Chondrocyte (in vitro differentiated cells): Measurements from ENCODE around the gene CTBP1. TPM values are rescaled to one million over a fixed set of nuclear protein-coding genes. Genes with fewer than 3 reads are reported as not detected.

Source experiments
- DNase-seq: peaks from one replicate; pipeline ENCODE4 v3.0.0; 2021; ENCODE audit warnings: mixed read lengths, low spot score
- H3K27ac Mint-ChIP-seq: one replicate; pipeline ENCODE4 v1.8.0; 2021; ENCODE audit warnings: mild to moderate bottlenecking, moderate library complexity, mixed read lengths; ENCODE audit not compliant: unreplicated experiment
- H3K27me3 Mint-ChIP-seq: 2 replicates; pipeline ENCODE4 v1.8.0; 2021; ENCODE audit warnings: low read depth, mixed read lengths
- H3K36me3 Mint-ChIP-seq: 2 replicates; pipeline ENCODE4 v1.8.0; 2021; ENCODE audit warnings: low read depth, mixed read lengths
- H3K4me1 Mint-ChIP-seq: 2 replicates; pipeline ENCODE4 v1.8.0; 2021; ENCODE audit warnings: low read depth, mild to moderate bottlenecking, mixed read lengths
- H3K4me3 Mint-ChIP-seq: one replicate; pipeline ENCODE4 v1.8.0; 2021; ENCODE audit warnings: mild to moderate bottlenecking, moderate library complexity, mixed read lengths; ENCODE audit not compliant: unreplicated experiment
- H3K9me3 Mint-ChIP-seq: 2 replicates; pipeline ENCODE4 v1.8.0; 2021; ENCODE audit warnings: low read depth, mixed read lengths
- total RNA-seq: library from RNA; stranded (reverse); gene quantifications from 3 replicates; pipeline ENCODE4 v1.2.1, GENCODE V29; 2021
- TF ChIP-seq, protein P1 (sequence below): fragments of 200-600 bp; sonication (generic); IDR thresholded peaks from 2 replicates; pipeline ENCODE4 v1.5.0; 2021; ENCODE audit warnings: antibody characterized with exemption, mild to moderate bottlenecking, moderate library complexity

CTBP1 gene
- total RNA-seq, 1 donor from 2014 or later: 151 TPM

DNA sequence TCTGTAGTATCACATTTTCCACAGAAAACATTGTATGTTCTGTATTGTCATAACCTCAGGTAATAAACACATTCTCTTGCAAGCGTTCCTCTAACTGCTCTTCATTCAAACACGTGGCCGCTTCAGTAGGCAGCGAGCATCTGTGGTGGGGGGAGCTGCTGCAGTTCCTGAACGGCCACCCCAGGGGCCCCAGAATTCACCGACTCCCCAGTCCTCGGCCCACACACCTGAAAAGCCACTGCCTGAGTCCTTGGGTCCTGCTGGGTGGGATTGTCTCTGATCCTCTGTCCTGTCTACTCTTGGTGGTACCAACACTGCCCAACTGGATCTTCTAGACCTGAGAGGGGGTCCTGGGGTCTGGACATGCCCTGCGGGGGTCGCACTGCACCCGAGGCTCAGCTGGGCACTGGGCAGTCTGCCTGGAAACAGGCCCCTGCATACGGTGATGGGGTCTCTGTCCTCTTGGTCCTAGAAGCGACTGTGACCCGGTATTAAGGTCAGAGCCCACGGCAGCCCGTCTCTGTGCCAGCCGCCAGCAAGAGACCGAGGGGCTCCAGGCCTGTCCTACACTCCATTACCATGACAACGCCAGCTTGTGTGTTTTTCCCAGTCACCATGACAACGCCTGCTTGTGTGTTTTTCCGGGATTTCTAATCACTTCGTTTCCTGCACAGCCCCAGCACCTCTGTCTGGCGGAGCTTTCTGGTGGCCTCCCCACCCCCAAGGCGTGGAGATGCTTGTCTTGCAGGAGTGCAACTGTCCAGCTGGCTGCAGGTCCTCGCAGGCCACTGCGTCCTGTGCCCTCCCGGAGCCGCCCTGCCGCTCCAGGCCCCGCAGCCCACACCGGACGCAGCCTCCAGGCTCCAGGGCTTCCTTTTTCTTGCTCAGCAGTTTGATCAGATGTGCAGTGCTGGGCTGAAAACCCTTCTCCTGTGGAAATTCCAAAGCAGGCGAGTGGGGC lies 16.0 kb downstream of the CTBP1 start:
- no peak overlapping the region for H3K4me3 Mint-ChIP-seq
- no peaks in the 10 kb centered on the region for H3K9me3 Mint-ChIP-seq
- peaks cover 30% of the 10 kb centered on the region for H3K4me1 Mint-ChIP-seq

DNA sequence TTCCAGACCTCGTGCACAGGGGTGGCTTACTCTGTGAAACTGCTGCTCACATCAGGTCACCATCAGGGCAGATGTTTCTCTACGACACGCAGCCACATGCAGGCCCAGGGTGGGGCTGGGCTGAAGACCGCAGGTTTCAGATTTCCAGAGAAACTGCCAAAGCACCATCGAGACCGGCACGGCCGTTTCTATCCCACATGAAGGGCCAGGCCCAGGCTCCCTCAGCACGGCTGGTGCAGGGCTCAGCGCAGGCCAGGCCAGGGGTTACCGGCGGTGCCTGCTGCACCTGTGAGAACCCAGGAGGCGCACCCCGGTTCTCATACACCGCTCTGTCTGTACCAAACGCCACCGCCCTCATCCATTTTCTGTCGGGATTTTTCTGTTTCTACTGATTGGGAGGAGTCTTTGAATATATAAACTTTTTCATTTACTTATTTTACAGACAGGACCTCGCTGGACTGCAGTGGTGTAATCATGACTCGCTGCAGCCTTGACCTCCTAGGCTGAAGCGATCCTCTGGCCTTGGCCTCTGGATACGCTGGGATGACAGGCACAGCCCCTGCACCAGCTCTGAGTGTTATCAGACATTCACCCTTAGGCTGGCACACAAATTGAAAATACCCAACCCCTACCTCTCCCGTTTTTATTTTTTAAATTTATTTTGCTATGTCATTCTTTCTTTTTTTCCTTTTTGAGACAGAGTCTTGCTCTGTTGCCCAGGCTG lies 17.1 kb downstream of the CTBP1 start:
- Mint-ChIP-seq H3K4me3 (no peak overlapping the region), H3K4me1 (peaks cover 30% of the 10 kb centered on the region), H3K36me3 (peaks cover 34% of the 10 kb centered on the region), H3K27ac (peak overlapping the region; percentile 17), H3K27me3 (no peaks in the 10 kb centered on the region), H3K9me3 (no peaks in the 10 kb centered on the region)
- TF ChIP-seq, protein P1, sequence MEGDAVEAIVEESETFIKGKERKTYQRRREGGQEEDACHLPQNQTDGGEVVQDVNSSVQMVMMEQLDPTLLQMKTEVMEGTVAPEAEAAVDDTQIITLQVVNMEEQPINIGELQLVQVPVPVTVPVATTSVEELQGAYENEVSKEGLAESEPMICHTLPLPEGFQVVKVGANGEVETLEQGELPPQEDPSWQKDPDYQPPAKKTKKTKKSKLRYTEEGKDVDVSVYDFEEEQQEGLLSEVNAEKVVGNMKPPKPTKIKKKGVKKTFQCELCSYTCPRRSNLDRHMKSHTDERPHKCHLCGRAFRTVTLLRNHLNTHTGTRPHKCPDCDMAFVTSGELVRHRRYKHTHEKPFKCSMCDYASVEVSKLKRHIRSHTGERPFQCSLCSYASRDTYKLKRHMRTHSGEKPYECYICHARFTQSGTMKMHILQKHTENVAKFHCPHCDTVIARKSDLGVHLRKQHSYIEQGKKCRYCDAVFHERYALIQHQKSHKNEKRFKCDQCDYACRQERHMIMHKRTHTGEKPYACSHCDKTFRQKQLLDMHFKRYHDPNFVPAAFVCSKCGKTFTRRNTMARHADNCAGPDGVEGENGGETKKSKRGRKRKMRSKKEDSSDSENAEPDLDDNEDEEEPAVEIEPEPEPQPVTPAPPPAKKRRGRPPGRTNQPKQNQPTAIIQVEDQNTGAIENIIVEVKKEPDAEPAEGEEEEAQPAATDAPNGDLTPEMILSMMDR: no peak
- DNase-seq: no peak

More for the DNA sequence above, 16.0 kb downstream of the CTBP1 start:
- TF ChIP-seq, protein P1: no peak
- no peak for DNase-seq
- H3K36me3 Mint-ChIP-seq: peaks cover 22% of the 10 kb centered on the region
- H3K27ac Mint-ChIP-seq: peak overlapping the region; percentile 88
- H3K27me3 Mint-ChIP-seq: no peaks in the 10 kb centered on the region

DNA sequence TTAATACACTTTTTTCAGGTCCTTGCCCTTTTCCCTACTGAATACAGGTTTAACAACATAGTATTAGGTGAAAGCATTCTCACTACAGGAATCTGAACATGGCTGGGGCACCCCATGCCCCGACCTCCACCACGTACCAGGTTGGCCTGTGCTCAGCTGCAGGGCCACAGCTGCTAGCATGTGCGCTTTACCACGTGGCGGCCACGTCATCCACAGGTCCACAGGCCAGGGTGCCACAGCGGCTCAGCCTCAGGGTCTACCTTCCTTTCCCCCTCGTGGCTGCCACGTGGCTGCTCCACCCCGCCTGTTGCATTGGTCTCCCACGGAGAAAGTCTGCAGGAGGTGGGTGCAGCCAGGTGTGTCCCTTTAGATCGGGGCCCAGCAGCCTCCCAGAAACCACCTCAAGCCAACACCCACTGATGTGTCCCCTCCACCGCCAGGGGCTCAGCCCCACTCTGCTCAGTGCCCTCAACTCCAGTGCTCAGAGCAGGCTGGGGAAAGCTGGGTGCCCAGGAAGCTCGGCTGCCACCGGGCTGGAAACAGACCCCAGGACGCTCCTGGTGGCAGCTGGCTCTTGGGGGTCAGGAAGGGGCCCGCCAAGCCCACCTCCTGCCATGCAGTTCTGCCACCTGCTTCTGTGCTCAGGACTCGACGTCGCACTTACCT lies 17.8 kb downstream of the CTBP1 start:
- no peak for DNase-seq
- Mint-ChIP-seq H3K27me3 (no peaks in the 10 kb centered on the region), H3K4me3 (no peak overlapping the region), H3K36me3 (peaks cover 35% of the 10 kb centered on the region), H3K27ac (peak overlapping the region; percentile 17), H3K4me1 (peaks cover 30% of the 10 kb centered on the region), H3K9me3 (no peaks in the 10 kb centered on the region)
- TF ChIP-seq, protein P1: no peak

DNA sequence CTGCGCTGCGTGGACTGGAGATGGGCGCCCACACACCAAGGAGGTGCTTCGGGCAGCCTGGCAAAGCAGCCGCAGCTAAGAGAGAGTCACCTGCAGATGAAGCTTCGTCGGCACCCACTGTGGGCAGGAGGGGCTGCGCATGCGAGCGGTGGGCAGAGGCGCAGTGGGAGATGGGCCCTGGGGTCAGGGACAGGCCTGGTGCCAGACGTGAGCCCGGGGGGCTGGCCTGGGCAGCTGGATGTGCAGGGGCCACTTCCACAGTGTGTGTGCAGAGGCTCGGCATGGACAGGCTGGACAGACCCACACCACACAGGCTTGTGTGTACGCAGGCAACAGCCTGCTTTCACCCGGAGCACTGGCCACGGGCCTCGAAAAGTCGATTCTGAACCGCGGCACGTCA lies 18.6 kb downstream of the CTBP1 start:
- Mint-ChIP-seq H3K9me3 (no peaks in the 10 kb centered on the region), H3K36me3 (peaks cover 30% of the 10 kb centered on the region), H3K4me3 (no peak overlapping the region), H3K4me1 (peaks cover 28% of the 10 kb centered on the region), H3K27ac (no peak overlapping the region), H3K27me3 (no peaks in the 10 kb centered on the region)
- TF ChIP-seq, protein P1: no peak
- no peak for DNase-seq
